NAMALWA (cell line): Measurements from ENCODE around the gene NR3C1.

Source experiments
- DNase-seq: peaks from one replicate; pipeline ENCODE4 v3.0.0-alpha.2; 2015; ENCODE audit warnings: low spot score

NR3C1 gene

DNA sequence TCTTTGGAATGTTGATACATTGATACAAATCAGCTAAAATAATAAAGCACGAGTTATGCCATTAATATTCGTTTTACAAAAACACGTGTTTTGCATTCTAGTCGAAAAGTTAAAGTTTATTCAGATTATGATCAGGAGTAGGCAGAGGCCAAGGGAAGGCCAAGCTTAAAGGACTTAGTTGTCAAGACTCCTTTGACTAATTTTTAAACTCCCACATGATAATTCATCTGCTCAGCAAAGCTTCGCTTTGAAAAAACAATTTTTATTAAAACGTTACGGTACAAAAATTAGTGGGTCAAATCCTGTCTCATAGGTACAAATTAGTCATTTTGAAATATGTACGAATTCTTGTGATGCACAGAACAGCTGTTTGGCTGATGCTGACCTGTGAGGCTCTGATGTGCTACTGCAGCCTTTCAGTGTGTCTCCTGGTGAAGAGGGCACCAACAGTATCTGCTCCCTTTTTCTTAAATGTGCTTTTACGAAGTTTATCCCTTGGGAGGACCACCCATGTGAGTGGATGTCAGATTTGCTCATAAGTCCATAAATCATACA lies 23.0 kb upstream of the NR3C1 start:
- DNase-seq: no peak

DNA sequence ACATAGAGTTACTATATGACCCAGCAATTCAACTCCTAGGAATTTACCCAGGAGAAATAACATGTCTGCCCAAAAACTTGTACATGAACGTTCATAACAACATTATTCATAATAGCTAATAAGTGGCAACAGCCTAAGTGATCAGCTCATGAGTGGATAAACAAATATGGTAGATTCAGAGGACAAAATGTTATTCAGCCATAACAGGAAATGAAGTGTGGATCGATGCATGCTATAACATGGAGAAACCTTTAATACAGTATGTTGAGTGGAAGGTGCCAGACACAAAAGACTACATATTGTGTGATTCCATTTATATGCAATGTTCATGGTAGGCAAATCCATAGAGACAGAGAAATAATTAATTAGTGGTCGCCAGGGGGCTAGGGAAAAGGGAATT lies 22.3 kb upstream of the NR3C1 start:
- DNase-seq: no peak

DNA sequence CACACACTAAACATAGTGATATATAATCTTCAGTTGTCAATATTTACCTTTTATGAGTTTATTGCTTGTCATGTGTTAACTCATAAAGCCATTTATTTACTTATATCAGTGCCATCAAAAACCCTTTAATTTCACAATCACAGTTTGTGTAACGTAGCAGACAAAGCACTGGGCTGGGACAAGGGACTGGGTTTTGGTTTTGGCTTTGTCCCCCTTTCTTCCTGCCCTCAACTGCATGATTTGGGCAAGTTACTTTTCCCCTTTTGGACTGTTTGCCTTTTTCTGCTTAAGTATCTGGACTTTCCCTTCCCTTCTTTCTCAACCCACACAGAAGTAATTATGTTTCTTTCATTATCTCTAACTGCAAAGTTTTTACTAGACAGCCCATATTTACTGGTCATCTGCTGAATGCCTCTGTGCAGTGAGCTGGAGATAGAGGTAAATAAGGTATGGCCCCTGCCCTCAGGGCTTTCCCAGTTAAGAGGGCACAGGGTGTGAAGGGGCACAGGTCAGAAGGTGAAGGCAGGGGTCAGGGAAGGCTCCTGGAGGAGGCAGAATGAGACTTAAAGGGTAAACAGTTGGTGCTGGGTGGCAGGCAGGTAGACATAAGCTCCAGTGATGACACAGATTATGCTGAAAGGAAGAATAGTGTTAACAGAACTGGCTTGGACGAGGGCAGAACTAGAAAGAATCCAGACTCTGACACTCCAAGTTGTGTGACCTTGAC lies 14.8 kb upstream of the NR3C1 start:
- no peak for DNase-seq

DNA sequence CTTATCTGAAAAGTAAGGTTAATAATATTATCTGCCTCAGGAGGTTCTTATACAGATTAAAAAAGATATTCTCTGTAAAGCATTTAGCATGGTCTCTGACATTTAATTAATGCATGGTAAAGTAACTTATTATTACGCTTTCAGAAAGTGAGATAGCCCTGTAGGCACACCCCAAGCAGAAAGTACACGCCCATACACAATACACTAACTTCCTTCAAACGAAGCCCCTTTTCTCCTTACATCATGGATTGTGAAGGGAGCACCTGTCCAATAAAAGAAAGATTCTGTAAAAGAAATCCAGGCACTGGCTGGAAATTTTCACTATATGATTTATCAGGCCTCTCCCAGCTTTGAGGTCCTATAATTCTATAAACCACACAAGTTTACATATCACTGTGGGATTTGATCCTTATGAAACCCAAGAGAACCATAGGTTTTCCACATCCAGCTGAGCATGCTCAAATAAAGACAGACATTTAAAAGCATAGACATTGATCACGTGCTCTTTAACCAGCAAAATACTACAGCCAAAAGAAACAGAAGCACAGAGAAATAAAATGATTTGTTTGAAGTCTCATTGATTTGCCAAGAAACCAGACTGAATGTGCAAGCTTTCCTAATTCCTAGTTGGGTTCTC lies 14.1 kb upstream of the NR3C1 start:
- no peak for DNase-seq

DNA sequence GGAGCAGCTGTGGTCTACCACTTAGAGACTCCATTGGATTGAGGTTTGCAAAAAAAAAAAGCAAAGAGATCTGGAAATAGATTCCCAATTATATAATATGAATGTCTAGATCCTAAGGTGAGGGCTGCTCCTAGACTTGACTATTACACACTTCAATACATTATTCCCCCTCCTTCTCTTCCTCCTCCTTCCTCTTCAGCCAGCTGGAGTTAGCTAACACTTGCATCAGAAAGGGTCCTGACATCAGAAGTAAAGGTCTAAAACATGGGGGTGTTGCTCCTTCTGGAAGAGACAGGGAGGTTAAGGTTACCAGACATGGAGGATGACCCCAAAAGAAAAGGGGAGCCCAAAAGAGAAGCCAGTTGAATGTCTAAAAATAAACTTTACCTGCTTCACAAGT lies 12.9 kb upstream of the NR3C1 start:
- DNase-seq: no peak

DNA sequence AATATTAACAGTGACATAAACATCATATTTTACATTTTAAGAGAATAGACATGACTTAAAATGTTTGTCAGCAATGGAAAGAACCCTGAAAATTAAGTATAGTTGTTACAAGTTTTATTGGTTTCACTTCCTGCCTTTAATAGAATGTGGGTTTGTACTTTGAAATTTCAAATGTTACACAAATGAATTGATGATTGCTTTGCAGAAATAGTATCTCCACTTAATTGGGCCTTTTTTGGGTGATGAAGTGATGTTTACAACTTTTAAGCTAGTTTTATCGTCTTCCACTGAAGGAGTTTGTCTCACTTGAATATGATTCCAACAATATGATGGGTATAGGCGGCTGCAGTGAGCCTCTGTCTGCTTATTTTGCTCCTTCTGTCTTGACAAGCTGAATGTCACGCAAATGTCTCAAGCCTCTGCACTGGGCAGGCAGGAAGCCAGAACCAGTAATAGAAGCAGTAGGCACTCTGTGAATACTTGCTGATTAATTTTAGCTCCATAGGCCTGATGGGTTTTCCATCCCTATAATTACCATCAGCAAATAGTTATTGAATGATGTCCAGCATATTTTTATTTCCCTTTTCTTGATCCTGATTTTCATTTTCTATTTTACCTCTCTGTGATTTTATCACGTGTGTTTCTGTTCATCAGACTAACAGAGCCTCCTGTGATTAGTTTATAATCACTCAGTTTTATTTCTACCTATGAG lies 10.6 kb upstream of the NR3C1 start:
- DNase-seq: peak; percentile 71

DNA sequence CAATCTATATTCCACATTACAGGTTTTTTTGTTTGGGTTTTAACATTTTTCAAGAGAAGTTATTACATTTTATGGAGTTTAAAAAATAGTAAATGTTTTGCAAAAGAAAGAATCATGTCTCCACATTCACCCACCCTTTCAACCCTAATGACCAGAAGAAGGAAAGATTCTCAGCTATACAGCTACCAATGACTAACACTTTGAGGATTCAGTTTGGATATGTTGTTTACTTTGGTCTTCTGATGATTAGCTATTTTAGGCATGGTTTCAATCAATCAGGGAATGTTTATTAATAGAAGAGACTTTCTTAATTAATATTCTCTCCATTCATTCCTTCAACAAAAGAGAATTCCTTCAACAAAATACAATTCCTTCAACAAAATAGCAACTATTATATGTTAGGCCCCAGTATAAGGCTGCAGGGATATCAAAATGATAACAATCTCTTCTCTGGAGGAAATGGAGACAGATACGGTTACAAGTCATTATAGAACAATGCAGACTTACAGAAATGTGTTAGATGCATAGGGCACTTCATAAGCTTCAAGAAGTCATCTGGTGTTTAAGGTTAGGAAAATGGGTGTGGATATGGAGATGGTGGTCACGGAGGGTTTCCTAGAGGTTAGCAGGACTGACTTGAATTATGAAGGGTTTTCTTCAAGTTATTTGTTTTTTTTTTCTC lies 9.3 kb upstream of the NR3C1 start:
- no peak for DNase-seq

DNA sequence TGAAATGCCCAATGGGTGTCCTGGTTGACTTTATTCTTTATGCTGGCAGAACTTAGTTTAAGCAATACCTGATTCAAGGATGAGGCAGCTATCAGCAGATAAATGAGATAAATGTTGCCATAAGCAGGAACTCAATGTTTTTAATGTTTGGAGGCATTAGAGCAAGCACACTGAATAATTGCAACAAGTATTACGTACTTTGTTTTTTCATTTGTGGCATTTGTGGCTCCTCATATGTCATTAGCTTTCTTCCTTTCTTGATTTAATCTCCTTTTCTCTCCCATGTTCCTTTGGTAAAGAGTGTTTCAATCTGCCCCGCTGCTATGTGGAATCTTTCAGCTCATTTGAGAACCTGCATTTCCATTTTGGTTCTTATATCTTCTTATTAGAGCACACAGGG lies 6.4 kb upstream of the NR3C1 start:
- no peak for DNase-seq

DNA sequence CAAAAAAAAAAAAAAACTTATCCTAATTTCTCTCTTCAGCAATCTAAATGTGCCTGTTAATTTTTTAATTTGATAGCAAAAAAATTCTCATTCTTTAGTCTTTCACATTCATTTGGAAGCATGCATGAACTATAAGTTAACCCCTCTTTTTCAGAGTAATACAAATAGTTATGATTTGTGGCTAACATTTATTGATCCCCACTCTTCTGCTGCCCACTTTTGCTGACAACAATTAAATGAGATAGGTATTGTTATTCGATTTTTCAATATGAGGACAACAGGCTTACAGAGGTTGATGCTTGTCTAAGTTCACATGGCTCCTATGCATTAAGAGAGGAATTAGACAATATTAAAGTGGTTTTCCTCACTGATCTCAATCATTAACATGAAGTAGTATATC lies 2.9 kb upstream of the NR3C1 start:
- DNase-seq: no peak

DNA sequence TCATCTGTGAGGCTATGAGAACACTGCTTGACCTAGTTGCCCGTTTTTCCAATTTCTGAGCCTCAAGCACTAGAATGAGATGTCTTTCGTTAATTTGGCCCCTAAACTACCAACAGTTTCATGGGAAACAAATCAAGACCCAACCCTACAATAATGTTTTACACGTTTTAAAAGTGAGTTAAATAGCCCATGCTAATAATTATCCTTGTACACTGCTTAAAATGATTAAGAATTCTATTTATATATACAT lies 2.3 kb upstream of the NR3C1 start:
- no peak for DNase-seq

DNA sequence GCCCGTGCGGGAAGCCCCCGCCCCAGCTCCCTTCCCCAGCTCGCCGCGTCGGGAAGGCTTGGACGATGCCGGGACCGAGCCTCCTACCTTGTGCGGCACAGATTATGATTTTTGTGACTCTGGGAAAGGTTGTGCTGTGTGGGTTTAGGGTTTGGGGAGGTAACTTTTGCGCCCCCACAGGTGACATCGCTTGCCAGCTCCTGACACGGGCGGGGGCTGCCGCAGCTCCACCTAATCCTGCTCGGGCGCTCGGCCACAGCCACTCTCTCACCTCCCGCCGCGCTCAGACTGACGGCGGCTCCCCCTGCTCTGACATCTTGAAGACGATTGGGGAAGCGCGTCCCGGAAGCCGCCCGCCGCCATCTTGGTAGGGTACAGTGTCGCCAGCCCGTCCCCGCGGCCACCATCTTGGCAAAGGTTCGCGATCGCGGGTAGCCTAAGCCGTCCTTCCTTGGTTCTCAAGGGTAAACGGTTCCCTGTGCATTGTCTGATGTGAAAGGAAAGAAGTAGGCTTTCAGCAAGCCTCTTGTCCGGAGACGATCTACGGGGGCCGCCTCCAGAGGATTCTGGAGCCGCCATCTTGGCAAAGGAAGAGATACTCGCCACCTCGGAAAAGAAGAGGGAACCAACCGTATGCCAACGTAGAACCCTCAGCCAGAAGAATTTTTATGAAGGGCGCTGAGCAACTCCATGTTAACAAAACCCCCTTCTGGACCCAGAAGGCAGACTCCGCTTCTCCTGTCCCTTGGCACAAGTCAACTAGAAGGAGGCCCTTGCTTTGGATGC lies 1.8 kb upstream of the NR3C1 start:
- DNase-seq: peak; percentile 92

DNA sequence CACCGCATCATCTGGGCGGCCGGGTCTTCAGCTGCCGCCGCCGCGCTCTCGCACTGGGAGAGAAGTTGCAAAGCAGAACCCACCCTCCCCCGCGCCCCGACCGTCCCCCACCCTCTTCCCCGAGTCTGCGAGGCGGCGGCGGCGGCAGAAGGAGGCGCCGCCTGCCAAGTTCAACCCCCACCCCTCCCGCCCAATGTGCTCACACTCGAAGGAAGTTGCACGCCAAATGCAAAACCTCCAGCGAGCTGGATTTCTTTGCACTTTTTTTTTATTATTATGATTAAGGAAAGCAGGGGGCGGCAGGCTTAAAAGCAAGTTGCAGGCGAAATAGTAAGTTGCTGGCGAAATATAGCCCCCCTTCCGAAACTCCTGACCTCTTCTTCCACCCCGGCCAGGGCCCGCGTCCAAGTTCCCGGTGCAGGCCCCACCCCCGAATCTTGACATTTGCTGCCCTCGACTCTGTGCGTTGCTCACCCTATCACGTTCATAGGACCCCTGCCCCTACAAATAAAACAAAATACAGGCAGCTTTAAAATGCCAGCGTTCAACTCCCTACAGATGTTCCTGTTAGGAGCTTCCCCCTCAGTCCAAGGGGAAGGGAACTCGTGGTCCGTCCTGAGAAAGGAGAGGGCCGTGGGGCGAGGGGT lies 1.1 kb upstream of the NR3C1 start:
- peak; percentile 84 for DNase-seq

DNA sequence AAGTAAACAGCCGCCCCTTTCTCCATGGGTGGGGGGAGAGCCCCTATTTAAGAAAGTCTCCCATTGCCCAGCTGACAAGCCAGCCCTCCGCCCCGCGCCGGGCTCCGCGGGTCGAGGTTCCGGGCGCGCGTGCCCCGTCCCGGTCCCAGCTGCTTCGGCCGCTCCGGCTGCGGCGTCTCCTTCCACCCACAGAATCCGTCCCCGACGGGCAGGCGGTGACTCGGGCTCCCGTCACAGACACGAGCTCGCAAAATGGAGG lies 223 bp downstream of the NR3C1 start:
- no peak for DNase-seq

DNA sequence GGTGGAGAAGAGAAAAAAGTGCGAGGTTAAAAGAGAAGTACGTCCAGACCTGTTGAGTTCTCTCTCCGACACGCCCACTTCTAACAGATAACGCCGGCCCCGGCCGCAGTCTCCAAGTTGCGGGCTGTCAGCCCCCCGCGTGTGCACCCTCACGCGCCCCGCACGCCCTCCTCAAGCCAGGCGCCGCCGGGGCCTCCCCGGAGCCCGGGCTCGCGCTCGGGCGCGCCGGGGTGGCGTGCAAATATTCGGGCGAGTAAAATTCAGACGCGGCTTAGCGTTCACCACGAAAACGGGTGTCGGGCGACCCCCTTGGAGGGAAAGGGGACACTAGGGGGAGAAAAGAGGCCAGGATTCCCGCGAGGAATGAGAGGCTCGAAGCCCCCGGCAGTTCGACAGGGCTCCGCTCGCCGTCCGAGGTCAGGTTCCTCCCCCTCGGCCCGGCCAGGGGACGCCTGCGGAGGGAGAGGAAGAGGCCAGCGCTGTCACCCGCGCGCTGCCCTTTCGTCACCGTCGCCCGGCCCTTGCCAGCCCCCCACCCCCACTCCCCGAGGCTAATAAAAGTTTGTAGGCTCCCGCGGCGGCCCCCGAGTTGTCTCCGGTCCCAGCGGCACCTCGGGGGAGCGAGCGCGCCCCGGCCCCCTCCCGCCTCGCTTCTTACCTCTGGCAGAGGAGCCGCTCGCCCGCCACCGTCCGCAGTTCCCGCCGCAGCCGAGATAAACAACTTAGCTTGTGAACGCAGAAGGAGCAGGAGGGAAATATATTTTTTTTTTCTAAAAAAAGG lies 743 bp downstream of the NR3C1 start:
- peak; percentile 79 for DNase-seq

DNA sequence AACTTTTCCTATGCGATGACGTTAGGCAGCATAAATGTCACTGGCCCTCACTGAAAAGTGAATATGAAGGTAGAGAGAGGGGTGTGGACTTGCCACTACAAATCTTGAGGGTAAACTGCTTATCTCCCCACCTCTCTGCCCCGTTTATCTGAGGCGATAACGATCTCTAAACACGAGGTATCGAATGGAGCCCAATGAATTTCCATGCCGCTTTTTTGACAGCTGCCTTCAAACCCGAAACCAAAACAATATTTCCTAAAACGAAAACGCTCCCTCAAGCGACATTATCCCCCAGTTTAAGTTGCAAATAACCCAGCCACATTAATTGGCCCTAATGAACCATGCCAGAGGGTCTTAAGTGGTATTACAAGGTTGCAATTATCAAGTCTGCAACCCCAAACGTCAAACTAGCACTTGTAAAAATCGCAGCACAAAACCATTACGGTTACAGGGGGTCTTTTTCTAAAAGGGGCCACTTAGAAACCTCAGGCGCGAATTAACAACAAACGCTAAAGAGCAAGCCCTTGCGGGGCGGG lies 1.4 kb downstream of the NR3C1 start:
- DNase-seq: no peak

DNA sequence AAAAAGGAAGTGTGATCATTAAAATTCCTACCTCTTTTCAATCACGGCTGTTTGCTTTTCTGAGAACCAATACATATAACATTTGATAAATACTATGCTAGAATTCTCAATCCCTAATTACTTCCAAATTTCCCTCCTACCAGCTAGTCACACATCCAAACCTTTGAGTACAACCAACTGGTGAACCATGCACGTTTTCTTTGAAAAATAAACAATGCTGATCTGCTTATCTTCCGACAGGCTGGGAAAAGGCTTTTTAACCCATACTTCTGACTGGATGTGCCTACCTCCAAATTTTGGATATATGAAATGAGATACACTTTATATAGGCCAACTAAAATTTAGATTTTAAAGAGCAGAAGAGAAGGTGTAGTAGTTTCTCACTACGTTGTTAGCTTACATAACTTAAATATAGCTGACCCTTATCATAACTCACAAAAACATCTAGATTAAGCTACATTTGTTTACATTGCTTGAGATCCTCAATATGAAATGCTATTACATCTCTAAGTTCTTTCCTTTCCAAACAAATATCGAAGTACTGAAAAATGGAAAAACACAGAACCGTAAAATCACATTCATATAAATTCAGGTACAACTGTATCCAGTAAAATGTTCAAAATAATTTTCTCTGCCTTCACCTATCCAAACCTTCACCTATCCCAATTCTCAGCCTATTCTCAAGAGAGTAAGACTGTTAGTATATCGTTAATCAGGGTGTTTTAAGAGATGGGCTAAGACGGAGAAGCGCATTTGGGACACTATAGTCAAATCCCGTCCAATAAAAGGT lies 2.1 kb downstream of the NR3C1 start:
- DNase-seq: no peak

DNA sequence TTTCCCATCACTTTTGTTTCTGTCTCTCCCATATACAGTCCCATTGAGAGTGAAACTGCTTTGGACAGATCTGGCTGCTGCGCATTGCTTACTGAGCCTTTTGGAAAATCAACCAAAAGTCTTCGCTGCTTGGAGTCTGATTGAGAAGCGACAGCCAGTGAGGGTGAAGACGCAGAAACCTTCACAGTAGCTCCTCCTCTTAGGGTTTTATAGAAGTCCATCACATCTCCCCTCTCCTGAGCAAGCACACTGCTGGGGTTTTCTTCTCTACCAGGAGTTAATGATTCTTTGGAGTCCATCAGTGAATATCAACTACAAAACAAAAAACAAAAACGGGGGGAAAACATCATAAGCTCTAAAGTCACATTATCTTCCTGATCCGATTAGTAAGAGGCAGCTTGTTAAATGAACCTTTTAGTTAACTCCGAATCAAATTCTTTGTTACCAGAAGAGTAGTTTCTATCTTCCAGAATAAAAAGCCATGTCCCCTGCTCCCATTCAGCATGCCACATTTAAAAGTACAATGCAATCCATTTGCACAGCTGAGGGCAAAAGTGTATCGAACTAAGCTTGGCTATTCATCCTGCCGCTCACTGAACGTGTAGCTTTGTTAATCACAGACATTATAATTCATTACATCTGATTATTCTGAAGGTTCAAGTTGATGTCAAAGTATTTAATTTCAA lies 2.8 kb downstream of the NR3C1 start:
- DNase-seq: no peak

DNA sequence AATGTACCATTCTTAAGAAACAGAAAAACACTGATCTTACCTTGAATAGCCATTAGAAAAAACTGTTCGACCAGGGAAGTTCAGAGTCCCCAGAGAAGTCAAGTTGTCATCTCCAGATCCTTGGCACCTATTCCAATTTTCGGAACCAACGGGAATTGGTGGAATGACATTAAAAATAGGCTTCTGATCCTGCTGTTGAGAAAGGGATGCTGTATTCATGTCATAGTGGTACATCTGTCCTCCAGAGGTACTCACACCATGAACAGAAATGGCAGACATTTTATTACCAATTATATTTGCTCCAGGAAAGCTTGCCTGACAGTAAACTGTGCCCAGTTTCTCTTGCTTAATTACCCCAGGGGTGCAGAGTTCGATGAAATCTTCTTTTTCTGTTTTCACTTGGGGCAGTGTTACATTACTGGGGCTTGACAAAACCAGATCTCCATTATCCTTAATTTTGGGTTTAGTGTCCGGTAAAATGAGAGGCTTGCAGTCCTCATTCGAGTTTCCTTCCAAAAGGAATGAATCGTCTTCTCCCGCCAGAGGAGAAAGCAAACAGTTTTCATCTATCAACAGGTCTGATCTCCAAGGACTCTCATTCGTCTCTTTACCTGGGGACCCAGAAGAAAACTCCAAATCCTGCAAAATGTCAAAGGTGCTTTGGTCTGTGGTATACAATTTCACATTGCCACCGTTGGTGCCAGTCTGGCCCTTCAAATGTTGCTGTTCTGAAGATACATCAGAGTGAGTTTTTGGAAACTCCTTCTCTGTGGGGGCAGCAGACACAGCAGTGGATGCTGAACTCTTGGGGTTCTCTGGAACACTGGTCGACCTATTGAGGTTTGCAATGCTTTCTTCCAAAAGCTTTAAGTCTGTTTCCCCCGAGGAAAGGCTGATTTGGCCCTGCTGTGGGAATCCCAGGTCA lies 3.6 kb downstream of the NR3C1 start:
- no peak for DNase-seq
